ENCODE results near the gene CORIN.

Gene CORIN

DNA sequence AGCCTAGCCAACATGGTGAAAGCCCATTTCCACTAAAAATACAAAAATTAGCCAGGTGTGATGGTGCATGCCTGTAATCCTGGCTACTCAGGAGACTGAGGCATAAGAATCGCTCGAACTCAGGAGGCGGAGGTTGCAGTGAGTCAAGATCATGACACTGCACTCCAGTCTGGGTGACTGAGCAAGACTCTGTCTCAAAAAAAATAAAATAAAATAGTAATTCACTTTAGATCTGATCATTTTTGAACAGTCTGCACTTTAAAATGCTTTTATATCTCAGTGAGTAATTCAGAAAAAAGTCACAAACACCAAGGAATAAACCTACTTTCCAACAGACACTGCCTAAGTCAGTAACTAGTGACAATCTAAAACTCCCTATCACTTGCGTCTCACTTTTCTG, 25.6 kb upstream of the CORIN start:
- TF ChIP-seq, protein P1, sequence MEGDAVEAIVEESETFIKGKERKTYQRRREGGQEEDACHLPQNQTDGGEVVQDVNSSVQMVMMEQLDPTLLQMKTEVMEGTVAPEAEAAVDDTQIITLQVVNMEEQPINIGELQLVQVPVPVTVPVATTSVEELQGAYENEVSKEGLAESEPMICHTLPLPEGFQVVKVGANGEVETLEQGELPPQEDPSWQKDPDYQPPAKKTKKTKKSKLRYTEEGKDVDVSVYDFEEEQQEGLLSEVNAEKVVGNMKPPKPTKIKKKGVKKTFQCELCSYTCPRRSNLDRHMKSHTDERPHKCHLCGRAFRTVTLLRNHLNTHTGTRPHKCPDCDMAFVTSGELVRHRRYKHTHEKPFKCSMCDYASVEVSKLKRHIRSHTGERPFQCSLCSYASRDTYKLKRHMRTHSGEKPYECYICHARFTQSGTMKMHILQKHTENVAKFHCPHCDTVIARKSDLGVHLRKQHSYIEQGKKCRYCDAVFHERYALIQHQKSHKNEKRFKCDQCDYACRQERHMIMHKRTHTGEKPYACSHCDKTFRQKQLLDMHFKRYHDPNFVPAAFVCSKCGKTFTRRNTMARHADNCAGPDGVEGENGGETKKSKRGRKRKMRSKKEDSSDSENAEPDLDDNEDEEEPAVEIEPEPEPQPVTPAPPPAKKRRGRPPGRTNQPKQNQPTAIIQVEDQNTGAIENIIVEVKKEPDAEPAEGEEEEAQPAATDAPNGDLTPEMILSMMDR (IDR thresholded peaks at IDR 0.05; ENCODE audit: insufficient read depth, missing control alignments) = no peak
- DNase-seq (ENCODE audit: insufficient read length, low spot score) = no peak
- no peak for FAIRE-seq

DNA sequence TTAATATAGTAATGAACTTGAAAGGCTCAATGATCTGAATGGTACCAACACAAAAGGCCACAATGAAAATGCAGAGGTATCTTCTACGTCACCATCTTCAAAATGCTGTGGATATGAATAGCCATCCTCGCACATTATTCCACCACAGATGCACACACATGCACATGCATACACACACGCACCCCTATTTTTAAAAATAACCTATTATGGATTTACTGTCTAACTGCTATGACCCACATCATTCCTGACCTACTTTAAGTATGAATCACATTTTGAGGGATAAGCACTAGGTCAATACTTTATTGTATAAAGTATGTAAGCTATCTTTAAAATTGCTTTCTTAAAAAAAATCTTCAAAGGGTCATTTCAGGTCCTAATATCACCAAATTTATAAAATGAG, 24.4 kb upstream of the CORIN start:
- TF ChIP-seq, protein P1 (IDR thresholded peaks at IDR 0.05; ENCODE audit: insufficient read depth, missing control alignments) = no peak
- DNase-seq (ENCODE audit: insufficient read length, low spot score) = no peak
- FAIRE-seq = no peak

DNA sequence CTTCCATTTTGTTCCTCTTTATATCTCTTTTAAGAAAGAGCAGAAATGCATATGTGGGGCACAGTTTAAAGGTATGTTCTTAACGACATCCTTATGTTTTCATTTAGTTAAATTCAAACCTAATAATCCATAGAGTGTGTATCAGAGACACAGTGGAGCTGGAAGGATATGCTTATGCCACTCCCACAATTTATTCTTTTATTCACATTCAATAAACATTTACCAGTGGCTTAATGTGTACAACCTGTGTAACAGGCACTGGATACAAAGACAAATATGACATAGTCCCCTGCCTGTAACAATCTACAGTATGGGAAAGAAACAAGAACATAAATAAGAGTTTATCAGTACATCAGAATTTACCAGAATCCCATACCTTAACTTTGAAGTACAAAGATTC, 22.4 kb upstream of the CORIN start:
- FAIRE-seq (no peak), DNase-seq (ENCODE audit: insufficient read length, low spot score) (no peak)
- TF ChIP-seq, protein P1 (IDR thresholded peaks at IDR 0.05; ENCODE audit: insufficient read depth, missing control alignments) = no peak

DNA sequence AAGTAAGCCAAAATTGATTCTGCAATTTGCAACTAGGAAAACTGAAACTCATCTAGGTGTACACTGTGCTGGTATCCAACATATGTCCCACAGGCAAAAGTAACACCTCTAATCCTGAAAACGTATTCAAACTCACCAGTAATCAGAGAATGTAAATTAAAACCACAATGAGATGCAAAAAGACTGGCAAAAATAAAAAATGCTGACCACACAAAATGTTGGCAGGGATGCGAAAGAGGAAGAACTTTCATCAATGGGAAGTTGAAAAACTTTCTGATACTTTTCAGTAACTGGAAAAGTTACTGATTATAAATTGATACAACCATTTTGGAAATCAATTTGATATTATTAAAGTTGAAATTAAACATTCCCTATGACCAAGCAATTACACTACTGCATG, 20.1 kb upstream of the CORIN start:
- FAIRE-seq (no peak), DNase-seq (ENCODE audit: insufficient read length, low spot score) (no peak)
- TF ChIP-seq, protein P1 (IDR thresholded peaks at IDR 0.05; ENCODE audit: insufficient read depth, missing control alignments) = no peak

DNA sequence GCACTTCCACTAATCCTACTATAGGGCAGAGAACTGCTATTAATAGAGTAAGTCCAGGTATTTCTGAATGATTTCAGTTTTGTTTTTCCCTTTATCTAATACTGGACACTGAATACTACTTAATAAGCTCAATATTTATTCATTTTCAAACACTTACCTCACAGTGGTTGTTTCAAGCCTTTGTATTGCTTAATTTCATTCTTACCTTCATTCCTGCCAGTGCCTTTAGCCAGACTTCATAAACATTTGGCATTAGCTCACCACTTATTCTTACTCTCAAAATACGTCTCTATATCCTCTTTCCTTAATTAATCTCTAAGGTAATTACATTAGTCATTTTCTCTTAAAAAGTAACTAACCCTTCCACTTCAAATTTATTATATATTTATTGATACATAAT, 18.8 kb upstream of the CORIN start:
- TF ChIP-seq, protein P1 (IDR thresholded peaks at IDR 0.05; ENCODE audit: insufficient read depth, missing control alignments) = no peak
- no peak for DNase-seq (ENCODE audit: insufficient read length, low spot score)
- no peak for FAIRE-seq

DNA sequence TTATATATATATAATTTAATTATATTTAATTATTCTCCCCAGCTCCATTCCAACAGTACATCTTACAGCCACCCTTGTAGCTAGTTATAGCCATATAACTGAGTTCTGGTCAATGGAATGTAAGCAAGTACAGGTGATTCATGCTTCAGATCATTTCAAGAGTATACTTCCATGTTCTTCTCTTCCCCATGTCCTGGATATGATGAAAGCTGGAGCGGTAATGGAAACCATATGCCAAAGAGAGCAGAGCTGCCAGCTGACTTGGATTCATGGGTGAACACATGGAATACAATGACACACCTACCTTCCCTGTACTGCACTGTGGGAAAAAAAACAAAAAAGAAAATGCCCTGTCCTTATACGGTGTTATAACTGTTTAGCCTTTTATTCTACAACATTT, 17.5 kb upstream of the CORIN start:
- DNase-seq (ENCODE audit: insufficient read length, low spot score) = no peak
- TF ChIP-seq, protein P1 (IDR thresholded peaks at IDR 0.05; ENCODE audit: insufficient read depth, missing control alignments) = no peak
- no peak for FAIRE-seq

DNA sequence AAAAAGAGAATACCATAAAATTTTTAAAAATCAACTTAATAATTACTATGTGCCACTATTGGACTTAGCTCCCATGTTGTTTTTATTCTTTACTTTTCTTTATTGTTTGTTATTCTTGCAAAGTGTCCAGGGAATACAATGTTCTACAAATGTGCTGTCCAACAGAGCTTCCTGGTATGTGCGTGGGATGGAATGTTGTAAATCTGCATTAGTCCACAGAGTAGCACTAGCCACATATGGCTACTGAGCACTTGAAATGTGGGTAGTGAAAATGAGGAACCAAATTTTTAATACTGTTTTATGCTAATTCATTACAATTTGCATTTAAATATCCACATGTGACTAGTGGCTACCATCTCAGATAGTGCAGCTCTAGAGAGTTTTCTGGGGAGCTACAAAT, 14.3 kb upstream of the CORIN start:
- no peak for DNase-seq (ENCODE audit: insufficient read length, low spot score)

More for the DNA sequence above, 14.3 kb upstream of the CORIN start:
- TF ChIP-seq, protein P1 (IDR thresholded peaks at IDR 0.05; ENCODE audit: insufficient read depth, missing control alignments) = no peak
- FAIRE-seq = no peak
